Hepatocyte (in vitro differentiated cells): ENCODE results near the gene ITPRIPL2. TPM values are rescaled to one million over a fixed set of nuclear protein-coding genes. Genes with fewer than 3 reads are reported as not detected.

Experiments used
- DNase-seq: peaks from one replicate; pipeline ENCODE4 v3.0.0-alpha.2; 2016; ENCODE audit warnings: low spot score
- H2AFZ ChIP-seq: fragments of 200-600 bp; sonication (generic); 2 replicates; pipeline ENCODE4 v1.6.0; 2016; ENCODE audit warnings: antibody characterized with exemption, mild to moderate bottlenecking
- H3K27ac ChIP-seq: fragments of 200-600 bp; sonication (generic); 2 replicates; pipeline ENCODE4 v1.5.1; 2016; ENCODE audit warnings: mild to moderate bottlenecking
- H3K27me3 ChIP-seq: fragments of 200-600 bp; sonication (generic); 2 replicates; pipeline ENCODE4 v1.6.1; 2016
- H3K36me3 ChIP-seq: fragments of 200-600 bp; sonication (generic); replicated peaks from 2 replicates; pipeline ENCODE4 v1.5.1; 2016; ENCODE audit warnings: low read depth; ENCODE audit not compliant: insufficient read depth
- H3K4me1 ChIP-seq: fragments of 200-600 bp; sonication (generic); 2 replicates; pipeline ENCODE4 v1.5.1; 2016; ENCODE audit warnings: mild to moderate bottlenecking, moderate library complexity; ENCODE audit not compliant: insufficient read depth
- H3K4me2 ChIP-seq: fragments of 200-600 bp; sonication (generic); 2 replicates; pipeline ENCODE4 v1.6.0; 2016
- H3K4me3 ChIP-seq: fragments of 200-600 bp; sonication (generic); 2 replicates; pipeline ENCODE4 v1.5.1; 2016; ENCODE audit warnings: mild to moderate bottlenecking
- H3K79me2 ChIP-seq: fragments of 200-600 bp; sonication (generic); 2 replicates; pipeline ENCODE4 v1.6.0; 2017; ENCODE audit warnings: mild to moderate bottlenecking
- H3K9me2 ChIP-seq: fragments of 200-600 bp; sonication (generic); replicated peaks from 2 replicates; pipeline ENCODE4 v1.6.0; 2017; ENCODE audit warnings: mild to moderate bottlenecking; ENCODE audit not compliant: insufficient read depth
- H3K9me3 ChIP-seq: fragments of 200-600 bp; sonication (generic); 2 replicates; pipeline ENCODE4 v1.5.1; 2016; ENCODE audit warnings: low read depth, mild to moderate bottlenecking
- H4K20me1 ChIP-seq: fragments of 200-600 bp; sonication (generic); 2 replicates; pipeline ENCODE4 v1.6.0; 2016; ENCODE audit warnings: mild to moderate bottlenecking; ENCODE audit not compliant: insufficient read depth, poor library complexity, severe bottlenecking
- EZH2 ChIP-seq: fragments of 200-600 bp; sonication (generic); IDR thresholded peaks from 2 replicates; pipeline ENCODE4 v1.6.1; 2016; ENCODE audit warnings: antibody characterized with exemption, mild to moderate bottlenecking, borderline replicate concordance
- EZH2phosphoT487 ChIP-seq: fragments of 200-600 bp; sonication (generic); IDR thresholded peaks from one replicate; pipeline ENCODE4 v1.6.1; 2018; ENCODE audit warnings: antibody characterized with exemption, mild to moderate bottlenecking, low read depth, moderate library complexity; ENCODE audit not compliant: unreplicated experiment, severe bottlenecking
- WGBS: methylation state at CpG from one replicate; pipeline ENCODE4 v1.1.6; 2016; ENCODE audit warnings: low lambda C conversion rate; ENCODE audit errors: missing lambda C conversion rate; 5-methylcytosine and 5-hydroxymethylcytosine counted together
- polyA plus RNA-seq: library from polyadenylated mRNA; unstranded; fragments of >200 nt; fragmentation: Nextera tagmentation; extraction: Ambion mirVana; gene quantifications from 2 replicates; pipeline ENCODE4 v1.2.1, GENCODE V29; 2016
- total RNA-seq: library from RNA; depleted of rRNA; stranded (reverse); fragments of >200 nt; gene quantifications from 2 replicates; pipeline ENCODE4 v1.2.3, GENCODE V29; 2014
- TF ChIP-seq, protein P1 (sequence below): fragments of 200-600 bp; sonication (generic); IDR thresholded peaks from 2 replicates; pipeline ENCODE4 v1.5.1; 2016; ENCODE audit warnings: antibody characterized with exemption, mild to moderate bottlenecking; ENCODE audit not compliant: poor library complexity

ITPRIPL2 gene
- total and polyA plus RNA-seq, 2 experiments from 2014 or later, result 10.3 to 20.1 TPM

DNA sequence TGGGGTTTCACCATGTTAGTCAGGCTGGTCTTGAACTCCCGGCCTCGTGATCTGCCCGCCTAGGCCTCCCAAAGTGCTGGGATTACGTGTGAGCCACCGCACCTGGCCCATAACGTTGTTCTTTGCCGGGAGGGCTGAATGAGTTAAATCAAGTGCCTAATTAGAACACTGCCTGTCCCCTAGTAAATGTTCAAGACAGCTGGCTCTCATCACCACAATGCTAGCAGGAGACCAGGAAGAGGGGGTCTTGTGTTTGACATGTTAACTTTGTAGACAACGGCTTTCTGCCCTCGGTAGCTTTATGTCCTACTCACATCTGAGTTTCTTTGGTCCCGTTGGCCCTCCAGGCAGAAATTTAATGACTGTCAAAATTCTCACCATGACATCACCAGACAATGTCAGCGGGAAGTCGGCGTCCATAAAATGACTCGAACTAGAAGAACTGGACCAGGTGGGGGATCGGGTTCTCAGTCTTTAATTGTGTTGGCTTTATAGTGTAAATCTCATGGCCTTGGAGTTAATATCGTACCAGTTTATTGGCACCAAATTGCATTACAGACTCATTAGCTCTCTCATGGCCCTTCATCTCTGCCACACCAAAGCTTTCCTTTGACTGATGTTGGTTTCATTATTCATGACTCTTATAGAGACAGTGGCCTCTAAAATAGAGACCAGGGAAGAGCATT, 11.4 kb upstream of the ITPRIPL2 start:
- H3K4me1 ChIP-seq, result peaks cover under 1% of the 10 kb centered on the region
- no peak for DNase-seq
- no peaks in the 10 kb centered on the region for H3K27me3 ChIP-seq
- TF ChIP-seq, protein P1, sequence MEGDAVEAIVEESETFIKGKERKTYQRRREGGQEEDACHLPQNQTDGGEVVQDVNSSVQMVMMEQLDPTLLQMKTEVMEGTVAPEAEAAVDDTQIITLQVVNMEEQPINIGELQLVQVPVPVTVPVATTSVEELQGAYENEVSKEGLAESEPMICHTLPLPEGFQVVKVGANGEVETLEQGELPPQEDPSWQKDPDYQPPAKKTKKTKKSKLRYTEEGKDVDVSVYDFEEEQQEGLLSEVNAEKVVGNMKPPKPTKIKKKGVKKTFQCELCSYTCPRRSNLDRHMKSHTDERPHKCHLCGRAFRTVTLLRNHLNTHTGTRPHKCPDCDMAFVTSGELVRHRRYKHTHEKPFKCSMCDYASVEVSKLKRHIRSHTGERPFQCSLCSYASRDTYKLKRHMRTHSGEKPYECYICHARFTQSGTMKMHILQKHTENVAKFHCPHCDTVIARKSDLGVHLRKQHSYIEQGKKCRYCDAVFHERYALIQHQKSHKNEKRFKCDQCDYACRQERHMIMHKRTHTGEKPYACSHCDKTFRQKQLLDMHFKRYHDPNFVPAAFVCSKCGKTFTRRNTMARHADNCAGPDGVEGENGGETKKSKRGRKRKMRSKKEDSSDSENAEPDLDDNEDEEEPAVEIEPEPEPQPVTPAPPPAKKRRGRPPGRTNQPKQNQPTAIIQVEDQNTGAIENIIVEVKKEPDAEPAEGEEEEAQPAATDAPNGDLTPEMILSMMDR, result no peak
- TF ChIP-seq EZH2 (no peak), EZH2phosphoT487 (no peak)
- H3K36me3 ChIP-seq, result no peaks in the 10 kb centered on the region
- no peak overlapping the region for H3K27ac ChIP-seq
- no peaks in the 10 kb centered on the region for H4K20me1 ChIP-seq
- no peaks in the 10 kb centered on the region for H3K79me2 ChIP-seq
- 68% methylated on average over 16 of the region's 16 CpGs for WGBS
- no peak overlapping the region for H2AFZ ChIP-seq
- H3K9me2 ChIP-seq, result no peaks in the 10 kb centered on the region
- no peak overlapping the region for H3K4me3 ChIP-seq
- no peak overlapping the region for H3K4me2 ChIP-seq
- no peaks in the 10 kb centered on the region for H3K9me3 ChIP-seq

DNA sequence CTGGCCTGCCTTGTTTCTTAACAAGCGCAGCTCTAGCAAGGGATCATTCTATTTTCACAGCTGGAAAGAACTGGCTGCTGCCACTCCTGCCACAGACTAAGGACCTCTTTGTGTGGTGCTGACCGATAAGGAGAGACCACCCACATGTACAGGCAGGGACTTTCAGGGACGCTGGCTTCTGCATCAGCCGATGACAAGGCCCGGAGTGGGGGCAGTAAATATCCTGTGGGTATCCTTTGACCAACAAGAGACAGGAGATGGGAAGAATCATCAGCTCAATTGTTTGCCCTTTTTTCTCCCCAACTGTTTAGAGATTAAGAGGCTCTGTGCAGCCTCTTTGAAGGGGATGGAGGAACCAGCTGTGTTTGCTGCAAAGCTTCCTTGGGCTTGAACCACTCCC, 9.2 kb upstream of the ITPRIPL2 start:
- Histone ChIP-seq H2AFZ (no peak overlapping the region), H3K36me3 (no peaks in the 10 kb centered on the region), H4K20me1 (no peaks in the 10 kb centered on the region), H3K9me3 (no peaks in the 10 kb centered on the region), H3K27me3 (no peaks in the 10 kb centered on the region), H3K4me3 (no peak overlapping the region), H3K9me2 (no peaks in the 10 kb centered on the region), H3K4me1 (peaks cover 9% of the 10 kb centered on the region), H3K4me2 (no peak overlapping the region), H3K79me2 (no peaks in the 10 kb centered on the region), H3K27ac (no peak overlapping the region)
- WGBS, result 55% methylated on average over 5 of the region's 5 CpGs
- TF ChIP-seq EZH2phosphoT487 (no peak), EZH2 (no peak)
- TF ChIP-seq, protein P1, result no peak
- DNase-seq, result no peak

DNA sequence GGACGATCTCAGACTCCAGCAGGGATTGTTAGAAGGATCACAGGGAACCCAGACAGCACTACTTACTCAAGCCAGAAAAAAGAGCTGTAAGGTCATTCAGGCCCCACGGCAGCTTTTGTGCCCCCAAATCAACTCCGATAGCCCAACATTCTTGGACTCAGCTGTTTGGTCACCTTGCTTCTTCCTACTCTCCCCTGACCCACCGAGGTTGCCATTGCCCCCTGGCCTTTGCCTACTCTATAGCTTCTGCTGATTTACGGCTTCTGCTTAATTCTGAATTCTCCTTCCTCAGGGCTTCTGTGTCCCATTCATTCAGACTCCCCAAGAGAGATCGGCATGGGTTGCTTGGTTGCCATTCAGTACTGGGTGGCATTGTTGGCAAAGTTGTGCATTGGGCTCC, 8.6 kb upstream of the ITPRIPL2 start:
- no peaks in the 10 kb centered on the region for H3K36me3 ChIP-seq
- H3K4me3 ChIP-seq, result no peak overlapping the region
- WGBS, result 83% methylated on average over 6 of the region's 6 CpGs
- no peaks in the 10 kb centered on the region for H3K27me3 ChIP-seq
- no peak overlapping the region for H2AFZ ChIP-seq
- no peaks in the 10 kb centered on the region for H3K79me2 ChIP-seq
- no peak overlapping the region for H3K4me2 ChIP-seq
- H3K4me1 ChIP-seq, result peaks cover 9% of the 10 kb centered on the region
- no peak for TF ChIP-seq EZH2
- no peak for TF ChIP-seq EZH2phosphoT487
- TF ChIP-seq, protein P1, result no peak
- no peak overlapping the region for H3K27ac ChIP-seq
- H3K9me2 ChIP-seq, result no peaks in the 10 kb centered on the region
- H4K20me1 ChIP-seq, result no peaks in the 10 kb centered on the region
- no peak for DNase-seq
- no peaks in the 10 kb centered on the region for H3K9me3 ChIP-seq
